Frontal cortex (tissue), 4 donors: ENCODE measurements around the gene IVNS1ABP. TPM values are rescaled to one million over a fixed set of nuclear protein-coding genes. Genes with fewer than 3 reads are reported as not detected.
"Not testable (repeated sequence)": the region's sequence is repeated elsewhere in the genome, so short reads cannot be mapped to it uniquely, and the experiment has no call there.

Experiments
- DNase-seq, 2 donors: peaks; one replicate each; pipeline ENCODE4 v3.0.0; 2012; ENCODE audit warnings: low spot score in 2 of 2
- FAIRE-seq: peaks from 2 replicates; lab custom pipeline; 2012; peaks lifted over from hg19 to GRCh38; lab: Jason Lieb, UNC
- small RNA-seq: library from RNA; depleted of rRNA; stranded (forward); fragments of <200 nt; gene quantifications from one replicate; pipeline ENCODE3, GENCODE V24; 2014
- total RNA-seq: library from RNA; depleted of rRNA; stranded (reverse); fragments of >200 nt; gene quantifications from one replicate; pipeline ENCODE4 v1.2.3, GENCODE V29; 2014
- donor health status: control.
- donor health status: control.
- donor health status: control.

The IVNS1ABP gene
- total RNA-seq, 1 donor from 2014 or later = 182 TPM

GRCh38 chr1:185263780-185264179 is 53.3 kb downstream of the IVNS1ABP start:
- FAIRE-seq (no peak), DNase-seq (no peak)

GRCh38 chr1:185263292-185263691 is 53.8 kb downstream of the IVNS1ABP start:
- FAIRE-seq (no peak), DNase-seq (no peak)

GRCh38 chr1:185262151-185262550 is 54.9 kb downstream of the IVNS1ABP start:
- no peak for DNase-seq
- no peak for FAIRE-seq

GRCh38 chr1:185260611-185261010 is 56.4 kb downstream of the IVNS1ABP start:
- FAIRE-seq = no peak
- DNase-seq = no peak

- FAIRE-seq = no peak
- DNase-seq = no peak
Observed at GRCh38 chr1:185258676-185259075, 58.4 kb downstream of the IVNS1ABP start.

GRCh38 chr1:185257950-185258208 is 59.2 kb downstream of the IVNS1ABP start:
- DNase-seq = no peak
- no peak for FAIRE-seq

GRCh38 chr1:185257116-185257949 is 59.7 kb downstream of the IVNS1ABP start:
- not testable (repeated sequence) for DNase-seq, FAIRE-seq

- not testable (repeated sequence) for FAIRE-seq, DNase-seq
Observed at GRCh38 chr1:185255595-185255994, 61.4 kb downstream of the IVNS1ABP start.

GRCh38 chr1:185252404-185252803 is 64.6 kb downstream of the IVNS1ABP start:
- FAIRE-seq = not testable (repeated sequence)

GRCh38 chr1:185251928-185252327 is 65.1 kb downstream of the IVNS1ABP start:
- not testable (repeated sequence) for DNase-seq, FAIRE-seq

More at GRCh38 chr1:185252404-185252803, 64.6 kb downstream of the IVNS1ABP start:
- not testable (repeated sequence) for DNase-seq

GRCh38 chr1:185250063-185250462 is 67.0 kb downstream of the IVNS1ABP start:
- DNase-seq (no peak), FAIRE-seq (no peak)

GRCh38 chr1:185249563-185249962 is 67.5 kb downstream of the IVNS1ABP start:
- no peak for FAIRE-seq
- DNase-seq = no peak

Small RNAs within 50 kb of the gene (small RNA-seq; reads per million reads assigned to genes)
- not detected for gene RF00019

Other genes starting within 250 kb of the IVNS1ABP start
- 23.6 TPM for gene TRMT1L, start 160.3 kb downstream of the IVNS1ABP start, total RNA-seq
- 59.5 TPM for gene SWT1, start 160.1 kb downstream of the IVNS1ABP start, total RNA-seq